OCI-LY3 (cell line): ENCODE results near the gene PSMA7.

ENCODE experiments used
- H2AFZ ChIP-seq: fragments of 200-600, 300-600 bp; shearing (Covaris generic); 2 replicates; pipeline ENCODE4 v1.6.0; 2014; ENCODE audit warnings: antibody characterized with exemption, low read depth, low read length
- H3K27ac ChIP-seq: fragments of 200-600, 300-600 bp; sonication (generic); 2 replicates; pipeline ENCODE4 v1.5.1; 2014; ENCODE audit warnings: mild to moderate bottlenecking, low read length, moderate library complexity, mixed read lengths
- H3K27me3 ChIP-seq: fragments of 200-600, 300-600 bp; sonication (generic); 2 replicates; pipeline ENCODE4 v1.6.1; 2014; ENCODE audit warnings: low read depth, low read length, mixed read lengths
- H3K36me3 ChIP-seq: fragments of 200-600, 300-600 bp; sonication (generic); replicated peaks from 2 replicates; pipeline ENCODE3; 2014; ENCODE audit warnings: low read depth, low read length, mixed read lengths
- H3K4me1 ChIP-seq: fragments of 300-600, 200-600 bp; sonication (generic); 2 replicates; pipeline ENCODE4 v1.6.1; 2014; ENCODE audit warnings: low read length, mixed read lengths
- H3K4me2 ChIP-seq: fragments of 200-600, 300-600 bp; sonication (generic); 2 replicates; pipeline ENCODE4 v1.6.1; 2014; ENCODE audit warnings: low read length, mixed read lengths
- H3K4me3 ChIP-seq: fragments of 300-600, 200-600 bp; sonication (generic); 2 replicates; pipeline ENCODE4 v1.5.1; 2014; ENCODE audit warnings: antibody characterized with exemption, mild to moderate bottlenecking, low read length, moderate library complexity
- H3K79me2 ChIP-seq: fragments of 300-600, 200-600 bp; shearing (Covaris generic); 2 replicates; pipeline ENCODE4 v1.6.1; 2014; ENCODE audit warnings: mild to moderate bottlenecking, low read length, mixed read lengths
- H3K9ac ChIP-seq: fragments of 300-600, 200-600 bp; shearing (Covaris generic); 2 replicates; pipeline ENCODE4 v1.6.0; 2014; ENCODE audit warnings: mild to moderate bottlenecking, low read length, moderate library complexity
- H3K9me3 ChIP-seq: fragments of 200-600, 300-600 bp; shearing (Covaris generic); 2 replicates; pipeline ENCODE4 v1.6.1; 2014; ENCODE audit warnings: low read length, mixed read lengths; ENCODE audit not compliant: insufficient read depth
- H4K20me1 ChIP-seq: fragments of 200-600, 300-600 bp; sonication (generic); 2 replicates; pipeline ENCODE4 v1.6.1; 2016; ENCODE audit warnings: low read length, mixed read lengths; ENCODE audit not compliant: insufficient read depth
- CTCF ChIP-seq: fragments of 200-600, 300-600 bp; sonication (generic); IDR thresholded peaks from 2 replicates; pipeline ENCODE4 v1.5.1; 2014; ENCODE audit warnings: antibody characterized with exemption, low read length, low read depth
- EZH2phosphoT487 ChIP-seq: fragments of 200-600 bp; shearing (Covaris generic); IDR thresholded peaks from 2 replicates; pipeline ENCODE4 v1.6.1; 2018; ENCODE audit warnings: antibody characterized with exemption, mixed run types, low read depth

The PSMA7 gene

GRCh38 chr20:62104791-62105345, 38.3 kb downstream of the PSMA7 start:
- no peaks in the 10 kb centered on the region for H4K20me1 ChIP-seq
- no peak overlapping the region for H3K4me3 ChIP-seq
- H3K9ac ChIP-seq: no peak overlapping the region
- H3K9me3 ChIP-seq: peaks cover 14% of the 10 kb centered on the region
- H3K79me2 ChIP-seq: no peaks in the 10 kb centered on the region
- H3K4me2 ChIP-seq: no peak overlapping the region
- TF ChIP-seq EZH2phosphoT487 (no peak), CTCF (no peak)
- H3K27me3 ChIP-seq: no peaks in the 10 kb centered on the region
- no peaks in the 10 kb centered on the region for H3K36me3 ChIP-seq
- H3K4me1 ChIP-seq: no peaks in the 10 kb centered on the region
- H2AFZ ChIP-seq: no peak overlapping the region
- H3K27ac ChIP-seq: no peak overlapping the region

GRCh38 chr20:62104234-62104789, 38.9 kb downstream of the PSMA7 start:
- TF ChIP-seq CTCF (no peak), EZH2phosphoT487 (no peak)
- no peaks in the 10 kb centered on the region for H3K36me3 ChIP-seq
- H3K9ac ChIP-seq: no peak overlapping the region
- H4K20me1 ChIP-seq: no peaks in the 10 kb centered on the region
- H3K4me3 ChIP-seq: no peak overlapping the region
- no peak overlapping the region for H2AFZ ChIP-seq
- H3K27ac ChIP-seq: no peak overlapping the region
- no peaks in the 10 kb centered on the region for H3K79me2 ChIP-seq
- no peaks in the 10 kb centered on the region for H3K4me1 ChIP-seq
- no peaks in the 10 kb centered on the region for H3K27me3 ChIP-seq
- peaks cover 11% of the 10 kb centered on the region for H3K9me3 ChIP-seq
- H3K4me2 ChIP-seq: no peak overlapping the region

GRCh38 chr20:62103508-62104233, 39.5 kb downstream of the PSMA7 start:
- H3K9me3 ChIP-seq: peaks cover 6% of the 10 kb centered on the region
- no peak overlapping the region for H3K4me3 ChIP-seq
- no peak overlapping the region for H3K9ac ChIP-seq
- no peaks in the 10 kb centered on the region for H4K20me1 ChIP-seq
- H3K79me2 ChIP-seq: no peaks in the 10 kb centered on the region
- H3K4me1 ChIP-seq: no peaks in the 10 kb centered on the region
- no peak overlapping the region for H2AFZ ChIP-seq
- no peaks in the 10 kb centered on the region for H3K27me3 ChIP-seq
- H3K27ac ChIP-seq: no peak overlapping the region
- H3K4me2 ChIP-seq: no peak overlapping the region
- TF ChIP-seq CTCF (no peak), EZH2phosphoT487 (no peak)
- no peaks in the 10 kb centered on the region for H3K36me3 ChIP-seq

- H2AFZ ChIP-seq: no peak overlapping the region
- no peaks in the 10 kb centered on the region for H3K36me3 ChIP-seq
- no peaks in the 10 kb centered on the region for H3K79me2 ChIP-seq
- no peaks in the 10 kb centered on the region for H3K4me1 ChIP-seq
- no peak overlapping the region for H3K27ac ChIP-seq
- H3K4me3 ChIP-seq: no peak overlapping the region
- H3K9ac ChIP-seq: no peak overlapping the region
- H3K9me3 ChIP-seq: peaks cover 6% of the 10 kb centered on the region
- no peaks in the 10 kb centered on the region for H4K20me1 ChIP-seq
- TF ChIP-seq CTCF: no peak
- no peak for TF ChIP-seq EZH2phosphoT487
- H3K4me2 ChIP-seq: no peak overlapping the region
- H3K27me3 ChIP-seq: no peaks in the 10 kb centered on the region
Observed at GRCh38 chr20:62101078-62101477, 42.1 kb downstream of the PSMA7 start.
